Left ventricle myocardium superior (tissue), 1 donor: ENCODE results near the gene SATL1. TPM values are rescaled to one million over a fixed set of nuclear protein-coding genes. Genes with fewer than 3 reads are reported as not detected.
"Not testable (repeated sequence)": the region's sequence is repeated elsewhere in the genome, so short reads cannot be mapped to it uniquely, and the experiment has no call there.

Source experiments
- ATAC-seq: fragments of 200-7000 bp; cut with Tn5 transposase; one replicate; pipeline ENCODE4 v1.9.1; 2020; ENCODE audit warnings: mild to moderate bottlenecking, moderate library complexity
- DNase-seq: peaks from one replicate; pipeline ENCODE4 v3.0.0-alpha.2; 2020
- intact Hi-C: fragments of 100-400 bp; cut with micrococcal nuclease; formaldehyde crosslinking; loops from one replicate; pipeline ENCODE4 v1.11.0; 2022
- long read RNA-seq: library from polyadenylated mRNA; unstranded; transcript quantifications from one replicate; pipeline ENCODE4 v2.0.0, GENCODE V29; 2021
- total RNA-seq: library from RNA; stranded (reverse); fragmentation: NEBNext Ultra II Directional; extraction: Animal tissue kit (Norgen Biotek cat#: 25700); gene quantifications from one replicate; pipeline ENCODE4 v1.2.1, GENCODE V29; 2021
- donor health status: DM: no; HTN: yes; CAD: no; lungs with severe emphysema.

SATL1 gene
- not detected for total RNA-seq
- long read RNA-seq: 0 reads

- DNase-seq (peak; percentile 44), ATAC-seq (peak; percentile 83)
- intact Hi-C loops: no loop called here
These were observed at the start of gene SATL1, which contains the start of gene ZNF711 for GRCh38 chrX:85243761-85244449. Gene SATL1, minus strand, starts transcription at chrX:85243779. Its CDS starts 134,811 bp downstream, at chrX:85108968. Gene ZNF711, plus strand, starts transcription at chrX:85243991. Its CDS starts 3,582 bp downstream, at chrX:85247573.

GRCh38 chrX:85288992-85289723 is 45.6 kb upstream of the SATL1 start:
- intact Hi-C loops: no loop called here
- no peak for DNase-seq
- no peak for ATAC-seq

GRCh38 chrX:85285286-85285685 is 41.7 kb upstream of the SATL1 start:
- not testable (repeated sequence) for ATAC-seq

GRCh38 chrX:85244450-85245211 is 1.1 kb upstream of the SATL1 start:
- peak; percentile 53 for ATAC-seq
- intact Hi-C loops: no loop called here
- no peak for DNase-seq

More at GRCh38 chrX:85285286-85285685, 41.7 kb upstream of the SATL1 start:
- intact Hi-C loops, DNase-seq: not testable (repeated sequence)

- DNase-seq: no peak
- intact Hi-C loops: no loop called here
- no peak for ATAC-seq
These were observed 424 bp downstream of the SATL1 start for GRCh38 chrX:85243155-85243554.

- ATAC-seq (no peak), DNase-seq (no peak)
- intact Hi-C loops: no loop called here
These were observed 20.2 kb downstream of the SATL1 start for GRCh38 chrX:85223359-85223758.

- DNase-seq (no peak), ATAC-seq (no peak)
- intact Hi-C loops: no loop called here
These were observed 22.2 kb downstream of the SATL1 start for GRCh38 chrX:85221361-85221760.

GRCh38 chrX:85215946-85216345 is 27.6 kb downstream of the SATL1 start:
- ATAC-seq (no peak), DNase-seq (no peak)
- intact Hi-C loops: no loop called here

- intact Hi-C loops: no loop called here
- ATAC-seq (no peak), DNase-seq (no peak)
These were observed 29.6 kb downstream of the SATL1 start for GRCh38 chrX:85213792-85214530.

- ATAC-seq (no peak), DNase-seq (no peak)
- intact Hi-C loops: no loop called here
These were observed 40.1 kb downstream of the SATL1 start for GRCh38 chrX:85203461-85203970.

GRCh38 chrX:85196319-85196718 is 47.3 kb downstream of the SATL1 start:
- DNase-seq (no peak), ATAC-seq (no peak)
- intact Hi-C loops: no loop called here

GRCh38 chrX:85159644-85160043 is 83.9 kb downstream of the SATL1 start:
- intact Hi-C loops: no loop called here
- DNase-seq: no peak
- no peak for ATAC-seq

GRCh38 chrX:85140964-85141363 is 102.6 kb downstream of the SATL1 start:
- ATAC-seq (no peak), DNase-seq (no peak)
- intact Hi-C loops: no loop called here

- no peak for ATAC-seq
- no peak for DNase-seq
- intact Hi-C loops: no loop called here
These were observed 104.2 kb downstream of the SATL1 start for GRCh38 chrX:85139422-85139821.

- intact Hi-C loops: no loop called here
- no peak for DNase-seq
- no peak for ATAC-seq
These were observed 107.2 kb downstream of the SATL1 start for GRCh38 chrX:85136409-85136808.

- DNase-seq: no peak
- no peak for ATAC-seq
- intact Hi-C loops: no loop called here
These were observed 128.3 kb downstream of the SATL1 start for GRCh38 chrX:85115252-85115651.

GRCh38 chrX:85114776-85115175 is 128.8 kb downstream of the SATL1 start:
- no peak for ATAC-seq
- intact Hi-C loops: loop anchor here (5.0 kb wide), 1 partner anchor 428 kb away; no protein-coding TSS in a partner anchor
- DNase-seq: no peak

GRCh38 chrX:85114171-85114570 is 129.4 kb downstream of the SATL1 start:
- ATAC-seq: no peak
- intact Hi-C loops: loop anchor here (5.0 kb wide), 1 partner anchor 428 kb away; no protein-coding TSS in a partner anchor
- DNase-seq: no peak

GRCh38 chrX:85113746-85114145 is 129.8 kb downstream of the SATL1 start:
- intact Hi-C loops: loop anchor here (5.0 kb wide), 1 partner anchor 429 kb away; no protein-coding TSS in a partner anchor
- DNase-seq: no peak
- no peak for ATAC-seq
